Fibroblast of skin of left quadriceps (primary cell): ENCODE results near the gene FOXA3.

Experiments used
- DNase-seq, 2 experiments: peaks; one replicate each; pipeline ENCODE4 v3.0.0-alpha.2; 2013; ENCODE audit warnings: low read depth in 2 of 2

FOXA3 gene

DNA sequence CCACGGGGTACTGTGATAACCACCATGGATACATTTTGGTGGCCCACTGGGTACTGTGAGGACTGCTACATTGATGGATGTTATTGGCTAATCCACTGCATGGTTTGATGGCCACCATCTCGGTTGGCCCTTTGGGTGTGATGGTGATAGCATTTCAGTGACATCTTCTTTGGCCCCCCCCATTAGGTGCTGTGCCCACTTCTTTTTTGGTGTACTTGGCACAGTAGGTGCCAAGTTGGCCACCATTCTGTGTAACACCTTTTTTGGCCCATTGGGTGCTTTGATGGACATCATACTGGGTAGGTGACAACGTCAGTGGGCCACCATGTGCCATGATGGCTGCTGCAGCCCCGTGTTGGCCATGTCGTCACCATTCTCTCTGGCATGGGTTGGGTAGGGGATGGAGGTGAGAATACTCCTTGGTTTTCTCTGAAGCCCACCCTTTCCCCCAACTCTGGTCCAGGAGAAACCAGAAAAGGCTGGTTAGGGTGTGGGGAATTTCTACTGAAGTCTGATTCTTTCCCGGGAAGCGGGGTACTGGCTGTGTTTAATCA, 9.2 kb downstream of the FOXA3 start:
- no peak for DNase-seq

DNA sequence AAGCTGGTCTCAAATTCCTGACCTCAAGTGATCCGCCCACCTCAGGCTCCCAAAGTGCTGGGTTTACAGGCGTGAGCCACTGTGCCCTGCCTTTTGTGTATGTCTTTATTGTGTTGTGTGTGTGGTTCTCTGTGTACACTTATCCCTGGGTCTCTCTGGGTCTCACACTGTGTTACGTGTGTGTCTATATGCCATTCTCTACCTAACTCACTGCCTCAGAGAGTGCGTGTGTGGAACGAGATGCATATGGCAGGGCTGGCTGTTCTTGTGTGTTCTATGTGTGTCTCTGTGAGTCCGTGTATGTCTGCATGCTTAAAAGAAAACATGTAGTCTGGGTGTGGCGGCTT, 10.5 kb downstream of the FOXA3 start:
- DNase-seq: no peak

GRCh38 chr19:45876161-45876410, 12.0 kb downstream of the FOXA3 start:
- no peak for DNase-seq

DNA sequence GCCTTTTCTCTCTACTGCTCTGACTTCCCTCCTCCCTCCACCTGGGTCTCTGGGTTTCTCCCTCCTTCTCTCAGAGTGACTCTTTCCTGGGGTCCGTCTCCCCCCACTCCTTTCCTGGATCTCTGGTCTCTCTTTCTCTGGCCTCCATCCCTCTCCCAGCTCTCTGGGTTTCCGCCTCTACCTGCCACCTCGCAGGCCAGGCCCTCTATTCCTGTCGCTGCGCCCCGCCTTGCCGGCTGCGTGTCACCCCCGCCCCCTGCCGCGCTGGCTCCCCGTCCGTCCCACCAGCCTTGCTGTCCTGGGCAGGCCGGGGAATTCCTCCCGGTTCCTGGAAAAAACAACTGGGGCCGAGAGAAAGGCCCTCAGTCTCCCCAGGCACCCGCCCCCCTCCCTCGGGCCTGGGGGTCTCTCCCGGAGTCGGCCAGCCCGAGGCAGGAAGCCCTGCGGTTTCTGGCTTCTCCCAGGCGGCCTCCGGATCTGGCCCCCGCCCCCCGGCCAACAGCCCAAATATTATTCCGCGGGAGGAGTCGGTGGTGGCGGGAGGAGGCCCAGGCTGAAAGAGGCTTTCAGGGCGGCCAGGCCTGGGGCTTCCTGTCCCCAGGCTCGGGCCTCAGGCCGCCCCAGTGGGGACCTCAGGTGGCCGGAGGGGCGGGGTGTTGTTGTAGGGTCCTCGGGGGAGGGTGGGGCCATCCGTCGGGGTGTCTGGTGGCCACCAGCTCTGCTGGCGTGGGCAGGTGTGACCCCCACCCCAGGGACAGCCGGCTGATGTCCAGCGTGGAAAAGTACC, 12.5 kb downstream of the FOXA3 start:
- no peak for DNase-seq

- no peak for DNase-seq
These were observed 14.1 kb downstream of the FOXA3 start for GRCh38 chr19:45878043-45878794.

GRCh38 chr19:45879055-45879454, 14.9 kb downstream of the FOXA3 start:
- DNase-seq: no peak

- no peak for DNase-seq
These were observed 15.8 kb downstream of the FOXA3 start for GRCh38 chr19:45879971-45880370.

DNA sequence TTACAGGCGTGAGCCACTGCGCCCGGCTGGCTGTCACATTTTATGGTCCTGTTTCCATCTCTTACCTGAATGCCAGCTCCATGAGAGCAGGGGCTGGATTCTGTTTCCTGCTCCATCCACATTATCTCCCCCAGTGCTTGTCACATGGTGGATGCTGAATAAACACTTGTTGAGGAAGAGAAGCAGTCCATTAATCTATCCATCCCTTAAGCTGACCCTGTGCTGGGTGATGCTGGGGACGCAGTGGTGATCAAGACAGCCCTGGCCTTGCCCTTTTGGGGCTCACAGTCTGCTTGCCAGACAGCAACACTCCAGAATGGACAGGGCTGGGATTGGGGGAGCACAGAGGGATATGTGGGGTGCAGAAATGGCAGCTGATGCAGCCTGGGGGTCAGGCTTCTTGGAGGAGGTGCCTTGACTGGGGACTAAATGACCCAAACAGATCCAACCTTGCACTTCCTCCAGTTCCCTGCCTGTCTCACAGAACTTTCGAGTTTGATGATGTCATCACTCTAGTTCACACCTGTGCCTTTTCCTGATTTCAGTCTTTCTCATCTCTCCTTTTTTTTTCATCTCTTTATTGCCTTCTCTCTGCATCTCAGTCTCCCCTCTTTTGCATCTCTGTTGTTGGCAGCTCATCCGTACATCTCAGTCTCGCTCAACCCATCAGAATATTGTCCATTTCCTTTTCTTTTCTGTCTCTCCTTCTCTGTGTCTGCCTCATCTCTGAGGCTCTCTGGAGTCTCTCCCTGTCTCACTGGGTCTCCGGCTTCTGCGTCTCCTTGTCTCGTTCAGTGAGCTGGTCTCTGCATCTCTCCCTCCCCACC, 17.2 kb downstream of the FOXA3 start:
- DNase-seq: no peak

DNA sequence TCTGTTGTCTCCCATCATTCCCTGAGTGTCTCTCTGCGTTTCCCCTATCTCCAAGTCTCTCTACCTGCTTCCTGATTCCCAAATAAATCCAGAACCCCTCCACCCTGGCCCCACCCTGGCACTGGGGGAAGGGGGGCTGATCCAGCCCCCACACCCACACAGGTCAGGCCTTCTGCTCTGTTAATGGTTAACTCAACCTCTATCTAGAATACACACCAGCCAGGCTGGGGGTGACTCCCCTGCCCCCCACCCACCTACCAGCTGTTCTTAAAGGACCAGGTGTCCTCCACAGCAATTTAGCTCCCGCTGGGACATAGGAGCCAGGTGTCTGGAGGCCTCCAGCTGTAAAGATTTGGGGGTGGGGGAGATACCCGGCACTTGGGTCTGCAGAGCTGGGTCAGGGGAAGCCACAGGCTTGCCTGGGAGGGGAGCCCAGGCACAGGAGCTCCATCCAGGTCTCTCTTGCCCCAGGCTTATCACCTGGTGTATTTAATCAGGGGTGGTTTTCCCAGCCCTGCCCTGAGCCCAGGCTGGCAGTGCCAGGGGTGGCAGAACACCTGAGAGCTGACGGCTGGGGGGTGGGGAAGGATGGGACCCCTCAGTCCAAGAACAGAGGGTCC, 17.9 kb downstream of the FOXA3 start:
- DNase-seq: no peak

GRCh38 chr19:45882652-45883585, 18.8 kb downstream of the FOXA3 start:
- peak; percentile 51 to 60 for DNase-seq

GRCh38 chr19:45883586-45883880, 19.4 kb downstream of the FOXA3 start:
- no peak for DNase-seq

- DNase-seq: no peak
These were observed 20.0 kb downstream of the FOXA3 start for GRCh38 chr19:45883881-45884681.

DNA sequence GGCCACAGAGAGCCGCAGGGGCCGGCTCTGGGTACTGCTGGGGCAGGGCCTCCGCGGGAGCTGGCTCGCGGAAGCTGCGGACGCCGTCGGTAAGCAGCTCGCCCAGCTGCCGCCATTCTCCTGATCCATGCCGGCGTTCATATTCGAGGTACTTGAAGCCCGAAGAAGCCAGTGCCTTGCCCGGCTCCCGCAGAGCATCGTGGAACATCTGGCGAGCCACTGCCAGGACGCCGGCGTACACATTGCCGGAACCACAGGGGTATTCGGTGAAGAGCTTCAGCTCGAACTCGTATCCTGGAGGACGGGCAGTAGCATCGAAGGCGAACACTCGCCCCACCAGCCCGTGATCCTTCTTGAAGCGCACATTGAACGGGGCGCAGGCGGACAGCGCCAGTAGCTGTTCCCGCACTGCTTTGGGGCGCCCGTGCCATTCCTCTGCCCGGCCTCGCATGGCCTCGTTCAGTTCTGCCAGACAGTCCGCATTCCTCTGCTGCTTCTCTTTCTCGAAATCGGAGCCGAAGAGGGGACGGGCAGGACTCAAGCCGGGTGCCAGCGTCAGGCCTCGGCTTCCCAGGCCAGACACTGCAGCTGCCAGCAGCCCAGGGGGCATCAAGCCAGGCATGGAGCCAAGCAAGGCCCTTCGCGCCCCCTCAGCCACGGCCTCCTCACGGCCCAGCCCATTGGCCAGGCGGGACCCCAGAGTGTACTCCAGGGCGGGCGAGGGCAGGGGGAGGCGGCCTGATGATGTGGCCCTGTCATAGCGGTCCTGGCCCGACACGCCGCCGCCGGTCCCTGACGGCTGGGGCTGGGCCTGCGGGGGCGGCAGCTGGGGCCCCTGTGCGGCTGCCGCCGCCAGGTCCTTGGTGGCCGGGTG, 20.8 kb downstream of the FOXA3 start:
- no peak for DNase-seq

GRCh38 chr19:45885556-45886426, 21.7 kb downstream of the FOXA3 start, which contains the start of gene IRF2BP1:
Gene IRF2BP1, minus strand, starts transcription at chr19:45886141. Its CDS starts 367 bp downstream, at chr19:45885774.
- DNase-seq: peak; percentile 82 to 84

DNA sequence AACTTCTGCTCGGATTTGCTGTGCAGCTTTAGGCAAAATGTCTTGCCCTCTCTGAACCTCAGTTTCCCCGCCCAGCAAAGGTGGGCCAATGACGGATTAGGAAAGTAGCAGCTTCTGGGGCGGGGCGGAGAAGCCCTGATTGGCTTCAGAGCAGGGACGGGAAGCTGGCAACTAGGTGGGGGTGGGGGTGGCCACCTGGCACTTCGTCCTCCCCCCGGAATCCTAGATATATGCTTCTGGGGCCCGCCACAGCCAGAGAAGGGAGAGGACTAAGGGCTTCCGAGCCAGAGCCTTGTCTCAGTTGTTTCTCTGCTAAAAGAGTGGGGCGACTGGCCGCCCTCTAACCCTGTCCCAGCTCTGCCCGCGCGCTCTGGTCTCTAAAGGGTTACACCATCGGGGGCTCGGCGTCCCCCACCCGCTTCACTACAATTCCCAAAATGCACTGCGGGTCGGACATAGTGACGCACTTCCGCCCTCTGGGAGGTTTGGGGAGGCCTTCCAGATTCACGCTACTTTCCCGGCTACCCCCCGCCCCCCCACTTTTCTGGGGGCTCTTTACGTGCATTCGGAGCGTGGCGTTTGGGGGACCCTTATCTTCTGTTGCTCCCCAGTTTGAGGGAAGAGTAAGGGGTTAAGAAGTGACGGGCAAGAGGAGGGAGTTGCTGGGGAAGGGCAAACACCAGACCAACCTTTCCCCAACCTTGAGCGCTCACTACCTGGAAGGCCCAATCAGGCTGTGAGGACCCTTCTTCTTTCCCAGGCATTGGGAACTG, 22.5 kb downstream of the FOXA3 start:
- DNase-seq: peak; percentile 87 to 88

GRCh38 chr19:45887200-45887710, 23.1 kb downstream of the FOXA3 start:
- DNase-seq: no peak
